GM19372 (cell line): Measurements from ENCODE around the gene OCA2.
"Not testable (repeated sequence)": the region's sequence is repeated elsewhere in the genome, so short reads cannot be mapped to it uniquely, and the experiment has no call there.

Experiments used
- ATAC-seq: cut with Tn5 transposase; IDR thresholded peaks from one replicate; pipeline ENCODE4 v1.9.1; 2021; ENCODE audit warnings: mild to moderate bottlenecking, low read depth, moderate library complexity; ENCODE audit not compliant: unreplicated experiment

Gene OCA2

DNA sequence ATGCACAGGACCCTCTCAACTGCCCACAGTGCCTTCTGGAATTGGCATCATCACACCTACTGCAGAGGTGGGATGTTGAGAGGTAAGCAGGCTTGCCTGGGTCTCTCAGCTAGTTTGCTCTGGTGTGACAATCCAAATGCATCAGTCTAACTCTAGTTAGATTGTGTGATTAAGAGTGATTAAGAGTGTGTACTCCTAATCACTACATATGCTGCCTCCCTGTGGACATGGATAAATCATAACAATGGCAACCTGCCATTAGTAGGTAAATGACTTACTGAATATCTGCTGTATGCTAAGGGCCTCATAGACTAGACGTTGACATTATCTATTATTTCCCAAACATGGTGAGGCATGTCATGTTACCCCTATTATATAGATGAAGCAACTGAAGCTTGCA, 342.1 kb downstream of the OCA2 start:
- ATAC-seq, result no peak

DNA sequence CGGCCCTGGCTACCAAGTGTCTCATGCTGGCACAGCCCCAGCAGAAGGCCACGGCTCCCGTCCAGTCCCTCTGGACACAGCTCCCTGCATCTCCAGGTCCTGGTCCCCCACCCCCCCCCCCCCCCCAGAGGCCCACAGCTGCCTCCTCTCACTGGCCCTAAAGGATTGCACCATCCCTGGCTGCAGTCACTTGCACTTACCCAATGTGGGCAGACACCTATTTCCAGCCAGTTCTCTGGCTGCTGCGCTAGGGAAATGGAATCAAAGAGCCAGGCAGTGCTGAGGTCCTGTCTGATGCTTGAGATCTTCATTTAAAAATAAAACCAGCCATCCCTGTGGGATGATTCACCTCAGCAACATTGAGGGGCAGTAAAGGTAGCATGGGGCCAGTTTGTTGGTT, 346.4 kb downstream of the OCA2 start:
- ATAC-seq, result no peak

- ATAC-seq, result no peak
Observed at GRCh38 chr15:27747997-27748396, 351.1 kb downstream of the OCA2 start.

DNA sequence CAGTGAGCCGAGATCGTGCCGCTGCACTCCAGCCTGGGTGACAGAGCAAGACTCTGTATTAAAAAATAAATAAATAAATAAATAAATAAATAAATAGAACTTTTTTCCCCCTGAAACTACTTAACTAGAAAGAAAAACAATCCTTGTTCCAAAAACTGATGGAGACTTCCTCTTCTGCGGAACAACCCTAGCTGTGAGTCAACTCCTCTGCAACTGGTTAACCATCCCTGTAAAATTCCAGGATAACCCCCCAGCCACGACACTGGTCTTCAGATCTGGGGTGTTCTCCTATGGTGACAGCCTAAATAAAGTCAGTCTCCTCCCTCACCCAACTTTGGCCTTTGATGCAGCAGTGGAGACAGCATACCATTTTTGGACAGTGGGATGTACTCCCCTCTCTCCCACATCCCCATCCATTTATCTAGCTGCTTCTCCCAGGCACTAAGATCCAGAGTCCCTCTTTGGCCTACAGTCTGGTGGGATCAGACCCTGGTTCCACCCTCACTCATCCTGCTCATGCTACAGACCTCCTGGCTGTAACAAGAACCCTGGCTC, 352.6 kb downstream of the OCA2 start:
- ATAC-seq, result no peak

DNA sequence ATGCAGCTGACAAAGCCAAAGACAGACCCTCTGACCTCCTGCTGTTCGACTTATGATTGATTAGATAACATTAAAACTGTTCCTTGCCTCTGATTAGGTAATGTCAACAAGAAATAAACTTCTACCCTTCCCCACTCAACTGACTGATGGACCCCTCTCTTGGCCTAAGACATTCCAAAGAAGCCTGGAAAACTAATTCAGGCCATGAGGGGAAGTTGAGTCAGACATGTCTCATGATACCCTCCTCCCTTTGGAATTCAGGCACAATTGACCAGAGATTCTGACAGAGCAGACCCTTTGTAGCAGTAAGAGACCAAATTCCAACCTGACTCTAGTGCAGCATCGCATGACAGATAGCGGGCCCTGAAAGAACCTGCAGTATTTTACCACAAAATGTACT, 354.5 kb downstream of the OCA2 start:
- ATAC-seq, result no peak

- no peak for ATAC-seq
Observed at GRCh38 chr15:27743638-27744037, 355.5 kb downstream of the OCA2 start.

DNA sequence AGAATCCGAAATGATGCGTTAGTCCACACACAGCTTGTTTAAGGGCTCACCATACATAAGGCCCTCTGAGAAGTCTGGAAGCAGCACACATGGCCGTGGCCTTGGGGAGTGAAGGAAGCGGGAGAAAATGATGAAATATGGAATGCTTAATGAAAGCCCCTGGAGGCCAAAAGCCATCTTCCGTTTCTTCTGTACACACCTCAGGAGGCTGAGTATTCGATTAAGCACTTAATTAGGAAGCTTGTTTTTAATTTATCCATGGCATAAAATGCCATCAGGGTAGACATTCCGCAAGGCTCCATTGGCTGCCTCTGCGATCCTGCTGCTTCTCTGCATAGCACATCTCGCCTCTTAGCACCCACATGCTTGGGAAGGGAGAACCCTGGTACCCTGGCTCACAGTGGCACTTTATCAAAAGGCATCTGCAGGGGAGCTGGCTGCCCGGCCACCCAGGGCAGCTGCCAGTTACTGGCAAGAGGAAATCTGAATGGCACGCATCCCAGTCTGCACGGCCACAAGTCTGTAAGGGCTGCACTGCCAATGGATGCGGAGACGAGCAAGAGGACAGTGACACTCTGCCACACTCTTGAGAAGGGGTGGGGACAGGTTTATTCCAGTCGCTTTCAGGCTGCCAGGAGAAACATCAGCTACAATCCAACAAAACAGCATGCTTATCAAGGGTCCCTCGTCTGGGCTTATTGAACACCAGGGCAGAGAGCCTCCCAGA, 356.2 kb downstream of the OCA2 start:
- ATAC-seq, result no peak

DNA sequence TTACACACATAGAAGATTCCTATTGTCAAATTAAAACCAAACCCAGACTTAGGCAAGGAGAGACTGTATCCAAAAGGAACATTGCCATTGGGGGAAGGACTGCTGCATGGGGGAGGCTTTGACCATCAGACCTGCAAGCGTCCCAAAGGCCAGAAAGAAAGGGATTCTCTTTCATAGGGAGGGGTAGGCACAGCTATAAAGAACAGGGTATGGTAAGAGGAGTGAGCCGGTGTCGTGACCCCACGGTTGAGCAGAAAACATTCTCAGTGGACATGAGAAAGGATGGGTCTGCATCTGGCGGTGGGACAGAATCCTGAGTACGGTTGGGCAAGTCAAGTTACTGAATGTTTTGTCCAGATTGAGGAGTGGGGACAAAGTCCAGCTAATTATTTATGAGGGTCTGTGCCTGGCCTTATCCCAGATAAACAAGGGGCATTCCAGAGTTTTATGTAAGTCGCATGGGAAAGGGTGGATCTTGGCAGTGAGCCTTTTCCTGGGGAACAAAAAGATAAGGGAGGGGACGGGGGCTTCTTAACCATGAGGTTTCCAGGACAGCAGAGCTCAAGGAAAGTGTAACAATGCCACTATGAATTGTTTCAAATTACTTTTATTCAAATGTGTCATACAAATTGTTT, 357.8 kb downstream of the OCA2 start:
- no peak for ATAC-seq

GRCh38 chr15:27734785-27735495, 364.2 kb downstream of the OCA2 start:
- ATAC-seq, result no peak

- no peak for ATAC-seq
Observed at GRCh38 chr15:27731776-27732175, 367.3 kb downstream of the OCA2 start.

- ATAC-seq, result no peak
Observed at GRCh38 chr15:27730868-27731267, 368.2 kb downstream of the OCA2 start.

- no peak for ATAC-seq
Observed at GRCh38 chr15:27725731-27726130, 373.4 kb downstream of the OCA2 start.

DNA sequence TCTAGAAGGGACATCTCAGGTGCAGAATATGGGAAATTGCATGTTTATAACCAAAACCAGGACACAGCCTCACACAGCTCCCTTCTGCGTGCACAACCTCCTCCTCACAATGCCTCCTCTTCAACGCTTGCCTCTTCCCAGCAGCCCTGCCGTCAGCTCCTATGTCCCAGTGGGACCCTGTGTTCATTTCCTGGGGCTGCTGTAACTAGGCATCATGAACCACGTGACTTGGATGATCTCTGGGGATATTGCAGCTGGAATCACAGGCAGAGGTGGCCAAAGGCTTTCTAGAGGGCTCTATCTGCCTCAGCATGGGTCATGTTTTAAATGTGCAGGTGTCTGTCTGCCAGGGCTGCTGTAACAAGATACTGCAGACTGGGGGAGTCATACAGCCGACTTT, 375.3 kb downstream of the OCA2 start:
- ATAC-seq, result no peak

DNA sequence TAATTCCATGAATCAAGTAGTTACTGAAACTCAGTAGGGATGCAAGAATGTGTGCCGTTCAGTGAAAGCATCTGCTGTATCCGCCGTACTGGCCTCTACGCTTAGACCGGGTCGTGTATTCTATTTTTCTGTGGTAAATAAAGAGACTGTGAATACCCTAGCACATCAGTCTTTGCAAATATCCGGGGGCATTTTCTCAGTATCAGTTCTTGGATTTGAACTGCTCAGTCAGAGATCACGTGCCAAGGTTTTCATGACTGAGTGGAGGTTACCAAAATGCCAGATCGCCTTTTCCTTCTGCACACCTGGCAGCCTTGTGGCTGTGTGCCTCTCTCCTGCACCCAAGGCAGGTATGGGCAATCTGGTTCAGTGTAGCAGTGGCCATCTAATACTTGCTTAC, 377.0 kb downstream of the OCA2 start:
- ATAC-seq, result no peak

GRCh38 chr15:27714675-27715074, 384.4 kb downstream of the OCA2 start:
- ATAC-seq, result no peak

DNA sequence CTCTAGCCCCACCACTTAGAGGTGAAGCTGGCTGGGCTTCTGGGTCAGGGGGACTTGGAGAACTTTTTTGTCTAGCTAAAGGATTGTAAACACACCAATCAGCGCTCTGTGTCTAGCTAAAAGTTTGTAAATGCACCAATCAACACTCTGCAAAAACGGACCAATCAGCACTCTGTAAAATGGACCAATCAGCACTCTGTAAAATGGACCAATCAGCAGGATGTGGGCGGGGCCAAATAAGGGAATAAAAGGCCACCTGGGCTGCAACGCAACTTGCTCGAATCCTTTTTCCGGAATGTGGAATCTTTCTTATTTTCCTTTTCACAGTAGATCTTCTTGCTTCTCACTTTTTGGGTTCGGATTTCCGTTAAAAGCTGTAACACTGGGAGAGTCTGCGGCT, 385.3 kb downstream of the OCA2 start:
- ATAC-seq, result not testable (repeated sequence)

GRCh38 chr15:27707257-27707656, 391.9 kb downstream of the OCA2 start:
- no peak for ATAC-seq

DNA sequence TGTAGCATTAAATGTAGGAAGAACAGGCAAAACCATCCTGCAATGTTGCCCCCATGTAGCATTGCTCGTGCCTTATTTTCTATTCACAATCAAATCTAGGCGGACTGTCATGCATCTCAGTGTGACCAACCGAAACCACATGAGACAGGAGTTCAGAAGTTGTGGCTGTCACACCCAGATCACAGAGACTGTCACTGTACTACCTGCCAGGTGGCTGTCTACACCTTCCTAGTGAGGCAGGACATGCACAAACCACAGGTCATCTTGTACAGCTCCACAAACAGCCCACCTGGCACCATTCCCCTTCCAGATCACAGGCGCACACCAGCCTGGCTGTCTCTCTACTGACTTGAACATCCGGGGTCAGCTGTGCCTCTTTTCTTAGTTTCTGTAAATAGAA, 392.8 kb downstream of the OCA2 start:
- no peak for ATAC-seq

DNA sequence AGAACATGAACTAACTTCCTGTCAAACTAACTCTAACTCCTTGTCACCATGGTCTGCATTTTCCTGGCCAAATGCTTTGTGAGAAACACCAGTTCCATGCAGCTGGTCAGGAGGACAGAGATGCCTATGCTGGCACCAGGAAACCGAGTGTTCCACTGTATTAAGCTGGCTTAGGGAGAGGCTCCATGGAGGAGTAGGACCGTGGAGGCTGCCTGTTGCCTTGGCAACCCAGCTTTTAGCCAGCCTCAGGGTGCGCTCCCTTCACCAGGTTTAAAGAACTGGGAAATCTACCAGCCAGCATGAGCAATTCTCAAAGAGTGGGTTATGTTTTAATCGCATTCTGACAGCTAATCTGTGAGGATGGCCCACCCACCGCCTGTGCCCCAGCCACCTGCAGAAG, 394.1 kb downstream of the OCA2 start:
- no peak for ATAC-seq
